Measurements from ENCODE around the gene VWA2. TPM values are rescaled to one million over a fixed set of nuclear protein-coding genes. Genes with fewer than 3 reads are reported as not detected.

Gene VWA2
- total and polyA plus RNA-seq, 10 of the 15 experiments (the other 5 are each of a cell fraction or from before 2014, with no cell fraction given) = 0.03 TPM; not detected in 9

DNA sequence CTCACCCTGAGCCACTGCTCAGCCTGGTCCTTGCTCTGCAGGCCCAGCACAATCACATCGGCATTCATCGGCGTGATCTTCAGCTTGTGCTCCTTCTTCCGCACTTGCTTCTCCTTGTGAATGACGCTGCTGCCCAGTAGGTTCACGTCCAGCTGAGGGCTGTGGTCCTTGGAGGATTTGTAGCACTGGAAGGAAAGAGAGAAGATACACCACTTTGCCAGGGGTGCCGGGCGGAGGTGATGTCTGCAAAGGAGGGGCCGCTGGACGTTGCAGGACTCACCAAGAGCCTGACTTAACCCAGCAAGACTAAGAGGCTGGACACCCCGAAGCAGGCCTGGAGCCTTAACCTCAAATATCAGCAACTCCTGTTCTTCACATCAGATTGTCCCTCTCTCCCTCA, 74.8 kb downstream of the VWA2 start (continued):
- TF ChIP-seq STAT1 (conservative IDR thresholded peaks at IDR 0.05) = no peak
- TF ChIP-seq BHLHE40 (IDR thresholded peaks at IDR 0.05; ENCODE audit: borderline replicate concordance in 1 of 2, low read depth in 2 of 2, low read length in 1 of 2) = no peak
- no peak for TF ChIP-seq TAF1 (IDR thresholded peaks at IDR 0.05; ENCODE audit: borderline replicate concordance, low read depth, low read length)
- TF ChIP-seq, protein P1, sequence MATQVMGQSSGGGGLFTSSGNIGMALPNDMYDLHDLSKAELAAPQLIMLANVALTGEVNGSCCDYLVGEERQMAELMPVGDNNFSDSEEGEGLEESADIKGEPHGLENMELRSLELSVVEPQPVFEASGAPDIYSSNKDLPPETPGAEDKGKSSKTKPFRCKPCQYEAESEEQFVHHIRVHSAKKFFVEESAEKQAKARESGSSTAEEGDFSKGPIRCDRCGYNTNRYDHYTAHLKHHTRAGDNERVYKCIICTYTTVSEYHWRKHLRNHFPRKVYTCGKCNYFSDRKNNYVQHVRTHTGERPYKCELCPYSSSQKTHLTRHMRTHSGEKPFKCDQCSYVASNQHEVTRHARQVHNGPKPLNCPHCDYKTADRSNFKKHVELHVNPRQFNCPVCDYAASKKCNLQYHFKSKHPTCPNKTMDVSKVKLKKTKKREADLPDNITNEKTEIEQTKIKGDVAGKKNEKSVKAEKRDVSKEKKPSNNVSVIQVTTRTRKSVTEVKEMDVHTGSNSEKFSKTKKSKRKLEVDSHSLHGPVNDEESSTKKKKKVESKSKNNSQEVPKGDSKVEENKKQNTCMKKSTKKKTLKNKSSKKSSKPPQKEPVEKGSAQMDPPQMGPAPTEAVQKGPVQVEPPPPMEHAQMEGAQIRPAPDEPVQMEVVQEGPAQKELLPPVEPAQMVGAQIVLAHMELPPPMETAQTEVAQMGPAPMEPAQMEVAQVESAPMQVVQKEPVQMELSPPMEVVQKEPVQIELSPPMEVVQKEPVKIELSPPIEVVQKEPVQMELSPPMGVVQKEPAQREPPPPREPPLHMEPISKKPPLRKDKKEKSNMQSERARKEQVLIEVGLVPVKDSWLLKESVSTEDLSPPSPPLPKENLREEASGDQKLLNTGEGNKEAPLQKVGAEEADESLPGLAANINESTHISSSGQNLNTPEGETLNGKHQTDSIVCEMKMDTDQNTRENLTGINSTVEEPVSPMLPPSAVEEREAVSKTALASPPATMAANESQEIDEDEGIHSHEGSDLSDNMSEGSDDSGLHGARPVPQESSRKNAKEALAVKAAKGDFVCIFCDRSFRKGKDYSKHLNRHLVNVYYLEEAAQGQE (IDR thresholded peaks at IDR 0.05; ENCODE audit: low read depth, low read length) = no peak
- TF ChIP-seq, protein P2, sequence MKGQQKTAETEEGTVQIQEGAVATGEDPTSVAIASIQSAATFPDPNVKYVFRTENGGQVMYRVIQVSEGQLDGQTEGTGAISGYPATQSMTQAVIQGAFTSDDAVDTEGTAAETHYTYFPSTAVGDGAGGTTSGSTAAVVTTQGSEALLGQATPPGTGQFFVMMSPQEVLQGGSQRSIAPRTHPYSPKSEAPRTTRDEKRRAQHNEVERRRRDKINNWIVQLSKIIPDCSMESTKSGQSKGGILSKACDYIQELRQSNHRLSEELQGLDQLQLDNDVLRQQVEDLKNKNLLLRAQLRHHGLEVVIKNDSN (IDR thresholded peaks at IDR 0.05; ENCODE audit: borderline replicate concordance, extremely low read length, insufficient read depth, low read depth, low read length) = no peak
- TF ChIP-seq, protein P3, sequence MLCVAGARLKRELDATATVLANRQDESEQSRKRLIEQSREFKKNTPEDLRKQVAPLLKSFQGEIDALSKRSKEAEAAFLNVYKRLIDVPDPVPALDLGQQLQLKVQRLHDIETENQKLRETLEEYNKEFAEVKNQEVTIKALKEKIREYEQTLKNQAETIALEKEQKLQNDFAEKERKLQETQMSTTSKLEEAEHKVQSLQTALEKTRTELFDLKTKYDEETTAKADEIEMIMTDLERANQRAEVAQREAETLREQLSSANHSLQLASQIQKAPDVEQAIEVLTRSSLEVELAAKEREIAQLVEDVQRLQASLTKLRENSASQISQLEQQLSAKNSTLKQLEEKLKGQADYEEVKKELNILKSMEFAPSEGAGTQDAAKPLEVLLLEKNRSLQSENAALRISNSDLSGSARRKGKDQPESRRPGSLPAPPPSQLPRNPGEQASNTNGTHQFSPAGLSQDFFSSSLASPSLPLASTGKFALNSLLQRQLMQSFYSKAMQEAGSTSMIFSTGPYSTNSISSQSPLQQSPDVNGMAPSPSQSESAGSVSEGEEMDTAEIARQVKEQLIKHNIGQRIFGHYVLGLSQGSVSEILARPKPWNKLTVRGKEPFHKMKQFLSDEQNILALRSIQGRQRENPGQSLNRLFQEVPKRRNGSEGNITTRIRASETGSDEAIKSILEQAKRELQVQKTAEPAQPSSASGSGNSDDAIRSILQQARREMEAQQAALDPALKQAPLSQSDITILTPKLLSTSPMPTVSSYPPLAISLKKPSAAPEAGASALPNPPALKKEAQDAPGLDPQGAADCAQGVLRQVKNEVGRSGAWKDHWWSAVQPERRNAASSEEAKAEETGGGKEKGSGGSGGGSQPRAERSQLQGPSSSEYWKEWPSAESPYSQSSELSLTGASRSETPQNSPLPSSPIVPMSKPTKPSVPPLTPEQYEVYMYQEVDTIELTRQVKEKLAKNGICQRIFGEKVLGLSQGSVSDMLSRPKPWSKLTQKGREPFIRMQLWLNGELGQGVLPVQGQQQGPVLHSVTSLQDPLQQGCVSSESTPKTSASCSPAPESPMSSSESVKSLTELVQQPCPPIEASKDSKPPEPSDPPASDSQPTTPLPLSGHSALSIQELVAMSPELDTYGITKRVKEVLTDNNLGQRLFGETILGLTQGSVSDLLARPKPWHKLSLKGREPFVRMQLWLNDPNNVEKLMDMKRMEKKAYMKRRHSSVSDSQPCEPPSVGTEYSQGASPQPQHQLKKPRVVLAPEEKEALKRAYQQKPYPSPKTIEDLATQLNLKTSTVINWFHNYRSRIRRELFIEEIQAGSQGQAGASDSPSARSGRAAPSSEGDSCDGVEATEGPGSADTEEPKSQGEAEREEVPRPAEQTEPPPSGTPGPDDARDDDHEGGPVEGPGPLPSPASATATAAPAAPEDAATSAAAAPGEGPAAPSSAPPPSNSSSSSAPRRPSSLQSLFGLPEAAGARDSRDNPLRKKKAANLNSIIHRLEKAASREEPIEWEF (IDR thresholded peaks at IDR 0.05; ENCODE audit: insufficient replicate concordance, low read depth, low read length) = no peak
